MCF 10A (cell line): ENCODE data around the gene STAMBPL1. TPM values are rescaled to one million over a fixed set of nuclear protein-coding genes. Genes with fewer than 3 reads are reported as not detected.
A peak's percentile ranks its signal among the peaks of the same experiment; 100 is the strongest.

Experiments
- BruUV-seq: library from RNA; stranded (reverse); fragments of 400-500 nt; replicated peaks from 2 replicates; lab custom pipeline; 2021; lab: Mats Ljungman, UMichigan
- CTCF ChIA-PET: fragments of 300-600 bp; sonication (Branson Sonifier 250); formaldehyde crosslinking; extraction: SDS; loops from one replicate; lab custom pipeline; 2021; ENCODE audit warnings: antibody characterized with exemption, inconsistent platforms; lab: Yijun Ruan, JAX
- POLR2A ChIA-PET: fragments of 300-600, 350-650 bp; sonication (Branson Sonifier 250); formaldehyde crosslinking; extraction: SDS; loops from one replicate; lab custom pipeline; 2020; ENCODE audit warnings: antibody characterized with exemption, inconsistent platforms; lab: Yijun Ruan, JAX
- DNase-seq: peaks from one replicate; pipeline ENCODE4 v3.0.0-alpha.2; 2018; ENCODE audit not compliant: unreplicated experiment
- H3K27ac Mint-ChIP-seq: one replicate; pipeline ENCODE4 v1.8.0; 2022; ENCODE audit warnings: mild to moderate bottlenecking, low read depth, mixed read lengths; ENCODE audit not compliant: unreplicated experiment
- H3K27me3 Mint-ChIP-seq: one replicate; pipeline ENCODE4 v1.8.0; 2022; ENCODE audit warnings: mixed read lengths; ENCODE audit not compliant: insufficient read depth, unreplicated experiment
- H3K36me3 Mint-ChIP-seq: one replicate; pipeline ENCODE4 v1.8.0; 2022; ENCODE audit warnings: mild to moderate bottlenecking, moderate library complexity, mixed read lengths; ENCODE audit not compliant: insufficient read depth, unreplicated experiment
- H3K4me1 Mint-ChIP-seq: one replicate; pipeline ENCODE4 v1.8.0; 2022; ENCODE audit warnings: mixed read lengths; ENCODE audit not compliant: insufficient read depth, unreplicated experiment
- H3K4me3 Mint-ChIP-seq: one replicate; pipeline ENCODE4 v1.8.0; 2022; ENCODE audit warnings: mild to moderate bottlenecking, moderate library complexity, mixed read lengths; ENCODE audit not compliant: unreplicated experiment
- H3K9me3 Mint-ChIP-seq: one replicate; pipeline ENCODE4 v1.8.0; 2022; ENCODE audit warnings: mixed read lengths; ENCODE audit not compliant: unreplicated experiment
- CTCF ChIP-seq: fragments of 200-600 bp; IDR thresholded peaks from one replicate; pipeline ENCODE4 v1.8.0; 2022; ENCODE audit warnings: antibody characterized with exemption, mild to moderate bottlenecking; ENCODE audit not compliant: unreplicated experiment
- intact Hi-C: fragments of 100-400 bp; cut with micrococcal nuclease; formaldehyde crosslinking; loops from 2 replicates; pipeline ENCODE4 v1.14.1; 2022
- total RNA-seq: library from RNA; stranded (reverse); gene quantifications from 2 replicates; pipeline ENCODE4 v1.2.3, GENCODE V29; 2022

The STAMBPL1 gene
- total RNA-seq, 1 experiment from 2014 or later, result 29.2 TPM

- no TSS peak for BruUV-seq
- no peaks in the 10 kb centered on the region for H3K9me3 Mint-ChIP-seq
- no peaks in the 10 kb centered on the region for H3K27me3 Mint-ChIP-seq
- POLR2A ChIA-PET, result interaction anchor here (1.0 kb wide), 1 partner anchor 17 kb away, joined by 3 read pairs; no protein-coding TSS in a partner anchor
- H3K36me3 Mint-ChIP-seq, result peaks cover 20% of the 10 kb centered on the region
- CTCF ChIA-PET, result interaction anchor here (0.6 kb wide), 1 partner anchor 42 kb away, joined by 3 read pairs; no protein-coding TSS in a partner anchor
- no peak for DNase-seq
- H3K4me3 Mint-ChIP-seq, result no peak overlapping the region
- no peak for TF ChIP-seq CTCF
- H3K4me1 Mint-ChIP-seq, result peaks cover 5% of the 10 kb centered on the region
- peak overlapping the region; percentile 13 for H3K27ac Mint-ChIP-seq
- intact Hi-C loops, result no loop called here
Observed at GRCh38 chr10:88916231-88916630, 36.2 kb downstream of the STAMBPL1 start.

- H3K9me3 Mint-ChIP-seq, result no peaks in the 10 kb centered on the region
- ChIA-PET POLR2A (interaction anchor here (0.7 kb wide), 1 partner anchor 11 kb away, joined by 4 read pairs; no protein-coding TSS in a partner anchor), CTCF (no interaction called here)
- H3K4me3 Mint-ChIP-seq, result no peak overlapping the region
- H3K36me3 Mint-ChIP-seq, result peaks cover 21% of the 10 kb centered on the region
- no TSS peak for BruUV-seq
- peaks cover 5% of the 10 kb centered on the region for H3K4me1 Mint-ChIP-seq
- no peak for DNase-seq
- no peak overlapping the region for H3K27ac Mint-ChIP-seq
- no peaks in the 10 kb centered on the region for H3K27me3 Mint-ChIP-seq
- intact Hi-C loops, result no loop called here
- no peak for TF ChIP-seq CTCF
Observed at GRCh38 chr10:88916986-88917385, 36.9 kb downstream of the STAMBPL1 start.

GRCh38 chr10:88918191-88918905 lies 38.3 kb downstream of the STAMBPL1 start:
- Mint-ChIP-seq H3K27ac (no peak overlapping the region), H3K9me3 (no peaks in the 10 kb centered on the region), H3K4me1 (peaks cover 6% of the 10 kb centered on the region), H3K27me3 (no peaks in the 10 kb centered on the region), H3K4me3 (no peak overlapping the region), H3K36me3 (peaks cover 21% of the 10 kb centered on the region)
- intact Hi-C loops, result no loop called here
- no peak for TF ChIP-seq CTCF
- CTCF ChIA-PET, result interaction anchor here (0.7 to 0.9 kb wide), 2 partner anchors 15 to 83 kb away, joined by 3 read pairs; no protein-coding TSS in a partner anchor
- no peak for DNase-seq
- POLR2A ChIA-PET, result no interaction called here
- no TSS peak for BruUV-seq

GRCh38 chr10:88919041-88919440 lies 39.0 kb downstream of the STAMBPL1 start:
- ChIA-PET POLR2A (no interaction called here), CTCF (no interaction called here)
- intact Hi-C loops, result no loop called here
- no peaks in the 10 kb centered on the region for H3K27me3 Mint-ChIP-seq
- no peaks in the 10 kb centered on the region for H3K9me3 Mint-ChIP-seq
- no peak for DNase-seq
- TF ChIP-seq CTCF, result no peak
- H3K4me1 Mint-ChIP-seq, result peaks cover 11% of the 10 kb centered on the region
- no peak overlapping the region for H3K4me3 Mint-ChIP-seq
- H3K27ac Mint-ChIP-seq, result no peak overlapping the region
- no TSS peak for BruUV-seq
- H3K36me3 Mint-ChIP-seq, result peaks cover 21% of the 10 kb centered on the region
